WTC11 (cell line): Measurements from ENCODE around the gene OMD. TPM values are rescaled to one million over a fixed set of nuclear protein-coding genes. Genes with fewer than 3 reads are reported as not detected.

Source experiments
- ATAC-seq: fragments of 200-7000 bp; cut with Tn5 transposase; 2 replicates; pipeline ENCODE4 v1.10.0; 2021; ENCODE audit warnings: mild to moderate bottlenecking, moderate library complexity
- CTCF ChIA-PET: fragments of 300-600 bp; sonication (Branson Sonifier 250); formaldehyde crosslinking; loops from one replicate; lab custom pipeline; 2021; ENCODE audit warnings: antibody characterized with exemption; lab: Charles Lee
- POLR2A ChIA-PET: fragments of 350-600 bp; sonication (Branson Sonifier 250); formaldehyde crosslinking; loops from one replicate; lab custom pipeline; 2021; ENCODE audit warnings: antibody characterized with exemption; lab: Charles Lee
- DNase-seq: peaks from one replicate; pipeline ENCODE4 v3.0.0; 2021; ENCODE audit warnings: low spot score
- H3K27ac Mint-ChIP-seq: 2 replicates; pipeline ENCODE4 v1.8.0; 2021; ENCODE audit warnings: mixed read lengths
- H3K27me3 Mint-ChIP-seq: 2 replicates; pipeline ENCODE4 v1.8.0; 2021; ENCODE audit warnings: low read depth, mild to moderate bottlenecking, moderate library complexity, mixed read lengths
- H3K36me3 Mint-ChIP-seq: 2 replicates; pipeline ENCODE4 v1.8.0; 2021; ENCODE audit warnings: mixed read lengths
- H3K4me1 Mint-ChIP-seq: 2 replicates; pipeline ENCODE4 v1.8.0; 2022; ENCODE audit warnings: mixed read lengths
- H3K4me3 Mint-ChIP-seq: 2 replicates; pipeline ENCODE4 v1.8.0; 2021; ENCODE audit warnings: mild to moderate bottlenecking, moderate library complexity, mixed read lengths
- H3K9me3 Mint-ChIP-seq: 2 replicates; pipeline ENCODE4 v1.8.0; 2021; ENCODE audit warnings: mixed read lengths
- CBFB ChIP-seq: sonication (generic); formaldehyde crosslinking; IDR thresholded peaks from 2 replicates; pipeline ENCODE4 v1.8.1; 2022; ENCODE audit warnings: mild to moderate bottlenecking, low read depth, missing genetic modification reagents
- CTCF ChIP-seq: fragments of 200-600 bp; IDR thresholded peaks from 2 replicates; pipeline ENCODE4 v1.8.0; 2022; ENCODE audit warnings: antibody characterized with exemption
- FOXP1 ChIP-seq: sonication (generic); formaldehyde crosslinking; IDR thresholded peaks from 2 replicates; pipeline ENCODE4 v1.8.0; 2022; ENCODE audit warnings: missing genetic modification reagents, mild to moderate bottlenecking, moderate library complexity, borderline replicate concordance
- JAZF1 ChIP-seq: fragments of 250-450 bp; sonication (Bioruptor Pico); IDR thresholded peaks from 2 replicates; pipeline ENCODE4 v1.9.0; 2021; ENCODE audit warnings: moderate library complexity, mild to moderate bottlenecking, inconsistent platforms
- MYBL2 ChIP-seq: sonication (generic); formaldehyde crosslinking; IDR thresholded peaks from 2 replicates; pipeline ENCODE4 v1.8.1; 2023; ENCODE audit warnings: mild to moderate bottlenecking, moderate library complexity, missing genetic modification reagents
- NFYB ChIP-seq: sonication (generic); formaldehyde crosslinking; conservative IDR thresholded peaks from 2 replicates; pipeline ENCODE4 v1.8.0; 2022; ENCODE audit warnings: low read depth, missing genetic modification reagents
- NR1H2 ChIP-seq: sonication (generic); formaldehyde crosslinking; IDR thresholded peaks from 2 replicates; pipeline ENCODE4 v1.9.0; 2021; ENCODE audit warnings: mild to moderate bottlenecking, moderate library complexity, missing genetic modification reagents
- OVOL2 ChIP-seq: fragments of 250-450 bp; sonication (Bioruptor Pico); IDR thresholded peaks from 2 replicates; pipeline ENCODE4 v1.9.0; 2021; ENCODE audit warnings: mild to moderate bottlenecking, borderline replicate concordance
- RELA ChIP-seq: sonication (generic); formaldehyde crosslinking; IDR thresholded peaks from 2 replicates; pipeline ENCODE4 v1.8.1; 2022; ENCODE audit warnings: missing genetic modification reagents, mild to moderate bottlenecking, borderline replicate concordance
- SOX15 ChIP-seq: fragments of 250-450 bp; sonication (Bioruptor Pico); IDR thresholded peaks from 2 replicates; pipeline ENCODE4 v1.9.0; 2021; ENCODE audit warnings: mild to moderate bottlenecking
- TEAD4 ChIP-seq: sonication (generic); formaldehyde crosslinking; IDR thresholded peaks from 2 replicates; pipeline ENCODE4 v1.8.0; 2022; ENCODE audit warnings: mild to moderate bottlenecking, missing genetic modification reagents
- USF2 ChIP-seq: sonication (generic); formaldehyde crosslinking; IDR thresholded peaks from 2 replicates; pipeline ENCODE4 v1.8.1; 2023; ENCODE audit warnings: mild to moderate bottlenecking, missing genetic modification reagents, moderate library complexity
- ZSCAN18 ChIP-seq: fragments of 250-450 bp; sonication (Bioruptor Pico); IDR thresholded peaks from 2 replicates; pipeline ENCODE4 v2.1.2; 2022; ENCODE audit warnings: mild to moderate bottlenecking, moderate library complexity
- total RNA-seq: library from RNA; stranded (reverse); gene quantifications from 3 replicates; pipeline ENCODE4 v1.2.3, GENCODE V29; 2021
- TF ChIP-seq, protein P1 (sequence below): sonication (generic); formaldehyde crosslinking; IDR thresholded peaks from 2 replicates; pipeline ENCODE4 v1.8.1; 2023; ENCODE audit warnings: mild to moderate bottlenecking, missing genetic modification reagents
- TF ChIP-seq, protein P2 (sequence below): fragments of 250-450 bp; sonication (Bioruptor Pico); IDR thresholded peaks from 2 replicates; pipeline ENCODE4 v1.9.0; 2021; ENCODE audit warnings: mild to moderate bottlenecking, borderline replicate concordance

Gene OMD
- total RNA-seq, 1 experiment from 2014 or later: not detected

DNA sequence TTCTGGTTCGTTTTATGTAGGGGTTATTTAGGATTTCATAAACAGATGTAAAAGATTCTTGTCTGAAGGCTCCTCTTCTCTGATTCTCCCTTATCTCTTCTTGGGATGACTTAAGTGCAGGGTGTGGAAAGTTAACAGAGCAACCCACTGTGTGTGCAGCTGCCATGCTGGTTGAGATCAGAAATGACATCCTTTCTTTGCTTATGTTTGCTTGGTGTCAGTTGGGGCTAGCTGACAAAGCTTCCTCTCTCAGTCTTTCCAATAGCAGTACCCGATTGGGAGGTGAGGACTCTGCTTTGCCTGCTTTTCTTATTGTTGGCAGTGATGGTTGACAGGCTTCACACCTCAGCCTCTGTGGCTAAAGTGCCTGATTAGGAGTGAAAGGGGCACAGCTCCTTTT lies 46.4 kb downstream of the OMD start:
- H3K9me3 Mint-ChIP-seq: peaks cover 11% of the 10 kb centered on the region; the same call in 1 of the 2 replicates
- ATAC-seq: no peak

DNA sequence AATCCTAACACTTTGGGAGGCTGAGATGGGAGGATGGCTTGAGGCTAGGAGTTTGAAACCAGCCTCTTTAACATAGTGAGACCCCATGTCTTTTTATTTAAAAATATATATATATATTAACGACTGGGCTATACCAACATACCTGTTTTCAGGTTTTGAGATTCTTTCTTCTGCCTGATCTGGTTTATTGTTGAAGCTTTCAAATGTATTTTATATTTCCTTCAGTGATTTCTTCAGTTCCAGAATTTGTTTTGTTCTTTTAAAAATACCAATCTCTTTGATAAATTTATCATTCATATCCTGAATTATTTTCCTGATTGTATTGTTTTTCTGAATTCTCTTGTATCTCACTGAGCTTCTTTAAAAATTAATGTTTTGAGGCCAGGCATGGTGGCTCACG lies 51.1 kb downstream of the OMD start:
- DNase-seq: no peak
- POLR2A ChIA-PET: no interaction called here
- TF ChIP-seq, protein P1, sequence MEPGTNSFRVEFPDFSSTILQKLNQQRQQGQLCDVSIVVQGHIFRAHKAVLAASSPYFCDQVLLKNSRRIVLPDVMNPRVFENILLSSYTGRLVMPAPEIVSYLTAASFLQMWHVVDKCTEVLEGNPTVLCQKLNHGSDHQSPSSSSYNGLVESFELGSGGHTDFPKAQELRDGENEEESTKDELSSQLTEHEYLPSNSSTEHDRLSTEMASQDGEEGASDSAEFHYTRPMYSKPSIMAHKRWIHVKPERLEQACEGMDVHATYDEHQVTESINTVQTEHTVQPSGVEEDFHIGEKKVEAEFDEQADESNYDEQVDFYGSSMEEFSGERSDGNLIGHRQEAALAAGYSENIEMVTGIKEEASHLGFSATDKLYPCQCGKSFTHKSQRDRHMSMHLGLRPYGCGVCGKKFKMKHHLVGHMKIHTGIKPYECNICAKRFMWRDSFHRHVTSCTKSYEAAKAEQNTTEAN (CRISPR knock-in tag): no peak
- TF ChIP-seq TEAD4 (CRISPR knock-in tag) (no peak), SOX15 (CRISPR knock-in tag) (no peak)
- ATAC-seq: no peak
- H3K27me3 Mint-ChIP-seq: no peaks in the 10 kb centered on the region
- no peak overlapping the region for H3K4me3 Mint-ChIP-seq
- CTCF ChIA-PET: interaction anchor here (0.6 kb wide), 1 partner anchor 167 kb away, joined by 3 read pairs; no protein-coding TSS in a partner anchor
- peaks cover 30% of the 10 kb centered on the region for H3K4me1 Mint-ChIP-seq
- H3K9me3 Mint-ChIP-seq: peaks cover 17% of the 10 kb centered on the region
- H3K36me3 Mint-ChIP-seq: peaks cover 4% of the 10 kb centered on the region; the same call in 1 of the 2 replicates
- H3K27ac Mint-ChIP-seq: no peak overlapping the region

More for the DNA sequence above, 46.4 kb downstream of the OMD start:
- H3K4me1 Mint-ChIP-seq: peaks cover 46% of the 10 kb centered on the region
- no peak overlapping the region for H3K27ac Mint-ChIP-seq
- no peak overlapping the region for H3K4me3 Mint-ChIP-seq
- ChIA-PET POLR2A (no interaction called here), CTCF (interaction anchor here (0.5 kb wide), 1 partner anchor 369 kb away, joined by 4 read pairs; no protein-coding TSS in a partner anchor)
- TF ChIP-seq CBFB (no peak), CTCF (no peak), NFYB (no peak), SOX15 (CRISPR knock-in tag) (no peak), OVOL2 (CRISPR knock-in tag) (no peak), RELA (CRISPR knock-in tag) (no peak), USF2 (CRISPR knock-in tag) (no peak), JAZF1 (no peak), FOXP1 (no peak), ZSCAN18 (CRISPR knock-in tag) (no peak), NR1H2 (CRISPR knock-in tag) (no peak), MYBL2 (CRISPR knock-in tag) (no peak)
- TF ChIP-seq, protein P2, sequence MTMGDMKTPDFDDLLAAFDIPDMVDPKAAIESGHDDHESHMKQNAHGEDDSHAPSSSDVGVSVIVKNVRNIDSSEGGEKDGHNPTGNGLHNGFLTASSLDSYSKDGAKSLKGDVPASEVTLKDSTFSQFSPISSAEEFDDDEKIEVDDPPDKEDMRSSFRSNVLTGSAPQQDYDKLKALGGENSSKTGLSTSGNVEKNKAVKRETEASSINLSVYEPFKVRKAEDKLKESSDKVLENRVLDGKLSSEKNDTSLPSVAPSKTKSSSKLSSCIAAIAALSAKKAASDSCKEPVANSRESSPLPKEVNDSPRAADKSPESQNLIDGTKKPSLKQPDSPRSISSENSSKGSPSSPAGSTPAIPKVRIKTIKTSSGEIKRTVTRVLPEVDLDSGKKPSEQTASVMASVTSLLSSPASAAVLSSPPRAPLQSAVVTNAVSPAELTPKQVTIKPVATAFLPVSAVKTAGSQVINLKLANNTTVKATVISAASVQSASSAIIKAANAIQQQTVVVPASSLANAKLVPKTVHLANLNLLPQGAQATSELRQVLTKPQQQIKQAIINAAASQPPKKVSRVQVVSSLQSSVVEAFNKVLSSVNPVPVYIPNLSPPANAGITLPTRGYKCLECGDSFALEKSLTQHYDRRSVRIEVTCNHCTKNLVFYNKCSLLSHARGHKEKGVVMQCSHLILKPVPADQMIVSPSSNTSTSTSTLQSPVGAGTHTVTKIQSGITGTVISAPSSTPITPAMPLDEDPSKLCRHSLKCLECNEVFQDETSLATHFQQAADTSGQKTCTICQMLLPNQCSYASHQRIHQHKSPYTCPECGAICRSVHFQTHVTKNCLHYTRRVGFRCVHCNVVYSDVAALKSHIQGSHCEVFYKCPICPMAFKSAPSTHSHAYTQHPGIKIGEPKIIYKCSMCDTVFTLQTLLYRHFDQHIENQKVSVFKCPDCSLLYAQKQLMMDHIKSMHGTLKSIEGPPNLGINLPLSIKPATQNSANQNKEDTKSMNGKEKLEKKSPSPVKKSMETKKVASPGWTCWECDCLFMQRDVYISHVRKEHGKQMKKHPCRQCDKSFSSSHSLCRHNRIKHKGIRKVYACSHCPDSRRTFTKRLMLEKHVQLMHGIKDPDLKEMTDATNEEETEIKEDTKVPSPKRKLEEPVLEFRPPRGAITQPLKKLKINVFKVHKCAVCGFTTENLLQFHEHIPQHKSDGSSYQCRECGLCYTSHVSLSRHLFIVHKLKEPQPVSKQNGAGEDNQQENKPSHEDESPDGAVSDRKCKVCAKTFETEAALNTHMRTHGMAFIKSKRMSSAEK (CRISPR knock-in tag): no peak
- no peaks in the 10 kb centered on the region; the same call in 1 of the 2 replicates for H3K36me3 Mint-ChIP-seq
- no peaks in the 10 kb centered on the region for H3K27me3 Mint-ChIP-seq
- DNase-seq: no peak
